KG1 (cell line): ENCODE results near the gene SDK1.
"Not testable (repeated sequence)": the region's sequence is repeated elsewhere in the genome, so short reads cannot be mapped to it uniquely, and the experiment has no call there.

ENCODE experiments used
- DNase-seq: peaks from one replicate; lab custom pipeline; 2025; lab: John Stamatoyannopoulos, UW

Gene SDK1

DNA sequence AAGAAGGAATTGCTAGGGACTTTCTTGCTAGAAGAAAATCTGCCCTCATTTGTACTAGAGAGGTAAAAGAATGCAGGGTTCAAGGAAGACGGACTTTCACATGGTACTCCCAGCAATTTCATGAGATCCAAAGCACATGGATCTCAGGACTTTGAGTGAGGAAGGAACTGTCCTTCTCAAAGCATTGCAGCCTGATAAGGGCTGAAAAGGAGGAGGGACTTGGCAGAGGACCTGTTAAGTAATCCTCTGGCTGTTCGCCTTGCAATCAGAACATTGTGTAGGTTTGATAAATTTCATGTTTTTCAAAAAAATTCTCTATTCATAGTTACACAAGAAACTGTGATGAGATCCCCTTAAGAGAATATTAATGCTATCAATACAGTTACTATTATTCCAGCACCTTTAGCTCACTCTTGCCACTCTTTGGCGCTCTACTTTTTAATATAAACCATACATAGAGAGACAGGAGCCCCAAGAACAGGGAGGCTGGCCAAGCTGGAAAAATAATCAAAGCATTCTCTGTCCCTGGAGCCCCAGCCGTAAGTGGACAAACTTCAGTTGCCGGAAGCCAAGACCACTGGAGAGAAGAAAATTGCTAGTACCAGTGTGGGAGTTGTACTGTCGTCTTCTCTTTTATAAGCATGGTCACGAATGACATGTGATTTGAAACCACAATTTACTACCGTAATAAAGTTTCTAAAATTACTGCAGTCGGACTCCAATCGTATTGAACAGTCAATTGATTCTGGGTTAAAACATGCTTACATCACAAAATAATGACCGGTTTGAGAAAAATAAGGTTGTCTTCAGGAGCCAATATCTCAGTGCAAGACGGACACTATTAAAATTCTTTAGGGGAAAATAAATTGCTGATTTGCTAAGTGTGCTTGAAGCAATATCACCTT, 424.4 kb downstream of the SDK1 start:
- no peak for DNase-seq

DNA sequence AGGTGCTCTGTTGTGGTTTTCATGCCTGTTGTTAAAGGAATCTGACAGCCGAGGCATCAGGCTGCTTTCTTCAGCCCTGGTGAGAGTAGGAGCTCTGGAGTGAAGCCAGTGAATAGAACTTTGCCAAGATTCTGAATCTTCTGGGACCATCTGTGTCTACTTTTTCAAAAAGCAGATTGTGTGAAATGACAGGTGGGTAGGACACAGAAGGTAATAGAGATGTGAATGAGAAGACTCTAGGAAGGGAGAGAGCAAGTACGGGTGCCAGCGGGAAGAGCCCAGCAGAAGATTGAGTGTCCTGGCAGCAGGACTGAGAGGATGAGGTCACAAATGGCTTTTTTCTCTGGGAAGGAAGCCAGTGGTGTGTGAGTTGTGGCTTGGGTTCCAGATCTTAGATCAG, 429.2 kb downstream of the SDK1 start:
- no peak for DNase-seq

DNA sequence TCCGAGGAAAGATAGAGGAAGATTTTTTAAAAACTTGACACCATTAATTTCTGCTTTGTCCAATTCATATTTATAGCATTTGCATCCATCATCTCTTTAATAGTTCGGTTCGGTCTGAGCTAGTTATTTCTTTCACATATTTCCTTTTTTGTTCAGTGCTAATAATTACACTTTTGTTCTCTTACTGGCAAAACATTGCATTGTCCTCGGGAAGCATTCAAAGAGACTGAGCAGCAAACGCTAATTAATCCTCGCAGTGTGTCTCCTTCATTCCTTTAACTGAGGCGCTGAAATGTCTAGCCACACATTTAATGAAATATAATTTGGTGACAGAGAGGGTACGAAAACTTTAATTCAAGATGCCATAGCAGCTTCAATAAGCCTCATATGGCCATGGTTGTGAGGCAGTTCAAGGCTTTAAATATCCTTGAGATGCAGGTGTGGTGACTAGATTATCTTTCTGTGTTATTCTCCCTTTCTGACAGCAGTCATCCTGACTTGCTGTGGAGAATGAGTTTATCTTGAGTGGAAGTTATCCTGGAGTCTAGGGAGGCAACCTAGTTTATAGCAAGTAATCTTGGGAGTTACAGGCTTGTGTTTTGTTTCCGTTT, 431.4 kb downstream of the SDK1 start:
- no peak for DNase-seq

DNA sequence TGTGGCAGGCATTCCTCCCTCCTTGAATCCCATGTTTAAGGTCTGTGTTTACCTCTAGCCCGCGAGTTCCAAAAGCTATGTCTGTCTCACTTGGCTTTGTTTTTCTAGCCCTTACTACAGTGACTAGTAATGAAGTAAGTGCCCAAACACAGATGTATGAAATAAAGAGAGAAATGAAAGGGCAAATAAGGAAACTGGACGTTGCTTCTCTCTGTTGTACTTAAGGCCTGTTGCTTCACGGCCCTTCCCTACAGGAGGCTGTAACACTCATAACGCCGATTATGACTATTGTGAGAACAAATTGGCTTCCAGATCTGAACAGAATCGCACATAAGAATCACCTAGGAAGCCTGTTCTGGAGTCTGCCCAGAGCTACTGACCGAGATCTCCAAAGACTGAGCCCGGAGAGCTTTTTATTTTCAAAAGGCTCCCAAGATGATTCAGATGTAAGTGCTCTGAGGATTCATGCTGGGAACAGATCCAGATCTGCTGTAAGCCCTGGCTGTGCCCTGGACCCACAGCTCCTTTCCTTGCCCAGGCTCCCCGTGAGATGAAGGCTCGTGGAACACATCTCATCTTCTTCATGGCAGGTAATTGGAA, 432.6 kb downstream of the SDK1 start:
- no peak for DNase-seq

DNA sequence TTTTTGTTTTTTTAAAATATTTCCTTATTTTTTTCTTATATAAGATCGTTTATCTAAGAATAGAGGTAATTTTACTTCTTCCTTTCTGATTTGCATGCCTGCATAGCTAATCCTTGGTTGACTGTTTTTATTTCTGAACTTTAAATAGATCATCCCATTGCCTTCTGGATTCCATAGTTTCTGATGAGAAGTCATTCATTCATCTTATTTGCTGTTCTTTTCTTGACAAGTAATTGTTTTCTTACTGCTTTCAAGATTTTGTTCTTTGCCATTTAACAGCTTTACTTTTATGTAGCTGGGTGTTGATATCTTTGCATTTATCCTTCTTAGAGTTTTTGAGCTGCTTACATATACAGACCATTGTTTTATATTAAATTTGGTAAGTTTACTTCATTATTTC, 437.9 kb downstream of the SDK1 start:
- DNase-seq = no peak

DNA sequence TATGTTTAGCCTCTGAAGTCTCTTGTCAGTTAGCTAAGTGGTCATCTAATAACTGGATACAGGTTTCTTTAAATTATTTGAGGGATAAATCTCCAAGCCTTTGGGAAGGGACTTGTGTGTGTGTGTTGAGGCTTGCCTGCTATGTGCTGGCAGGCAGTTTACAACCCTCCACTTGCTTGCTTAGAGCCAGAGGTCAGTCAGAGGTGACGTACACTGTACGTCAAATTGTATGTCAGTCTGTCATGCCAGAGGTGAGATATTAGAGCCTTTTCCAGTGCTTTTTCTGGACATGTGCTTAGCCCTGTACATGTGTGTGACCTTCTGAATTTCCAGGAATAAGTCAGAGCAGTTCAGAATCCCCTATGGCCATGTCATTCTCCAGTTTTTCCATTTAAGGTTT, 438.9 kb downstream of the SDK1 start:
- DNase-seq = no peak

DNA sequence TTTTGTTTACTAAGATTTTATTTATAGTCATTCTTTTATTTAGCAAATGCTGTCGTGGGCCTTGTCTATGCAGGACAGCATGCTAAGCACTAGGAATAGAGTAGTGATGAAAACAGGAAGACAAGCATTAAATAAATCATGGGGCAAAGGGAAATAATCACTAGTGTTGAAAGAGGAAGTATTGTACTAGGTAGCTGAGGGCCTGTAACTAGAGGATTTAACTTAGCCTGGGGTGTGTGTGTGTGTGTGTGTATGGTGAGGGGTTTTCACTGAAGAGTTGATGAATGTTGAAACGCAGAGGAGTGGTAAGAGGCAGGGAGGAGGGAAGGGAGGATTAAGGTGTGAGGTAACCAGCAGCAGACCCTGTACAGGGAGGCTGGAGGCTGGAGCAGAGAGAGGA, 446.4 kb downstream of the SDK1 start:
- peak; percentile 26 for DNase-seq

DNA sequence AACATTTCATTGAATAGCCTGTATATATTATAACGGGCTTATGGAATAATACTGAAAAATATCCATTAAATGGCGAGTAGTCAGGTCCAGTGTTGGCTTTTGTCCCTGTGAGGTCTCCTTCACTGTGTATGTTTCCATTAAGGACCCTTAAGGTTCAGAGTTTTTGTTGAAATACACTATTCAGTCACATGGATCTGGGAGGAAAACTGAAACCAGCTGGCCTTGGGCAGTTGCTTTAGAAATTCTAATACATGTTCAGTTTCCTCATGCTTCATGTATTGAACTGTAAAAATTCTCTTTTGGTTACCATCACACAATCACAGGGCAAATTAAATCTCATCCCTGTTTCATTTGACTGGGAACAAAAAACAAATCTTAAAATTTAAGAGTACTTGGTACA, 447.3 kb downstream of the SDK1 start:
- no peak for DNase-seq

DNA sequence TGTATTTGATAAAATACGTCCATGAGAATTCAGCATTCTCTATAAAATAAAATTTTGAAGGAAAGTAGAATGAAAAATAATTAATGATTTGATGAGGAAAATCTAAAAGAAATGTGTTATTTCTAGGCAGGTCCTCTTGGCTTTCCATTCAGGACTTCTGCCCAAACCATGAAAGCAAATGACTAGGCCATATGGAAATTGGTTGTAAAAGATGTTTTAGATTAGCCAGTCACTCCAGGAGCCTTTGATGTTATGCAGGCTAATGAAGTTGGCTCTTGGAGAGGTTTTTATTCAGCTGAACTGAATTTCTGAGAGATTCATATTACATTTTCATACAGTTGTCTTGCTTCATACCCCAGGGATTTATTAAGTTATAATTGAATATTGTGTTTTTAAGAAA, 452.8 kb downstream of the SDK1 start:
- no peak for DNase-seq

DNA sequence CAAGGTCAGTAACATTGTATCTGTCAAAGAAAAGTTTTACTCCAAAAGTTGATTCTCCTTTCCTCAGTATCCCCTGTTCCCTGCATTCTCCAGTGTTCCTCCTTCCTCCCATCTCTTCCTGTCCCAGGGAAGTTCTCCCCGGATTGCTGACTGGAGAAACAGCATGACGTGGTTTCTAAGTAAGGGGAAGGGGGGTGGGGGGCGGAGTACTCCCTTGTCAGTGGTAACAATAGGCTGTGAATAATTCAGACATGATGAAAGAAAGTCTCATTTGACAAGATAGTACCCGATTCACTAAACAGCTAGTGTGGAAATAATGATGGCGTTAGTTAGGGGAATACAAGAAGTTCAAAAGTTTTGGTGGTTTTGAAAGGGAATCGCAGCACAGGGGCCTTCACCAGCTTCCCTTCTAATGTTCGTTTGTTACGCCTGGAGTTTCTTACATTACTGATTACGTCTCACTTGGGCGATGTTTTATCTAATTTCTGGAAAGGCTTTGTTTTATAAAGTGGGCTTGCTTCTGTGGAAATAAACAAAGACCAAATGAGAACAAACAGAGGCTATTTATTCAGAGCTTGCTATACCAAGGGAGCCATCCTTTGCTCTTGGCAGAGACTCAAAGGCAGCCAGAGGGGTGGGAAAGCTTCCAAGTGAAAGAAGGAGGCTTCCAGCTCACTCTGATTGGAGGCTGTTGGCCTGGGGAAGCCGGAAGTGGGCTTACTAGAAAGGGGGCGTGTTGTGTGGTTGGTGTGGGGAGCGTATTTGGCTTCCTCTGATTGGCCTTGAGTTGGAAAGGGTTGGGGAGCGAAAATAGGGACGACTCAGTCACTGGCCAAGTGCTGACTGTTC, 453.7 kb downstream of the SDK1 start:
- no peak for DNase-seq

DNA sequence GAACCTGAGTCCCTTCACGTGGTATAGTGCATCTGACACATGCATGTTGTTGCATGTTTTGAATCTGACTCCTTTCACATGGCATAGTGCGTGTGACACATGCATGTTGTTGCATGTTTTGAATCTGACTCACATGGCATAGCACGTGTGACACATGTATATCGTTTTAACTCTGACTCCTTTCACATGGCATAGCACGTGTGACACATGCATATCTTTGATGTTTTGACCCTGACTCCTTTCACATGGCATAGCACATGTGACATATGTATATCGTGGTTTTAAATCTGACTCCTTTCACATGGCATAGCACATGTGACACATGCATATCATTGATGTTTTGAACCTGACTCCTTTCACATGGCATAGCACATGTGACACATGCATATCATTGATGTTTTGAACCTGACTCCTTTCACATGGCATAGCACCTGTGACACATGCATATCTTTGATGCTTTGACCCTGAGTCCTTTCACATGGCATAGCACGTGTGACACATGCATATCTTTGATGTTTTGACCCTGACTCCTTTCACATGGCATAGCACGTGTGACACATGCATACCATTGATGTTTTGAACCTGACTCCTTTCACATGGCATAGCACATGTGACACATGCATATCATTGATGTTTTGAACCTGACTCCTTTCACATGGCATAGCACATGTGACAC, 454.9 kb downstream of the SDK1 start:
- not testable (repeated sequence) for DNase-seq

DNA sequence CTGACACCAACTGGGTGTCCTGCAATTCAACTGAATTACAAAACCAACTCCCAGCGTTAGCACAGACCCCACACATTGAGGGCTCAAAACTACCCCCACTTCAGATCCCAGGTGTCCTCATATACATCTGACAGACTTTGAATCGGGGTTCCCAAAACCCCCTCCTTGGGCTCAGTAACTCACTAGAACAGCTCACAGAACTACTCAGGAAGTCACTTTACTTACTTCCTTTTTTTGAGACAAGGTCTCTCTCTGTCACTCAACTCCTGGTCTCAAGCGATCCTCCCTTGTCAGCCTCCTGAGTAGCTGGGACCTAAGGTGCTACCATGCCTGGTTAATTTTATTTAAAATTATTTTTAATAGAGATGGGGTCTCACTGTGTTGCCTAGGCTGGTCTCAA, 456.0 kb downstream of the SDK1 start:
- no peak for DNase-seq

DNA sequence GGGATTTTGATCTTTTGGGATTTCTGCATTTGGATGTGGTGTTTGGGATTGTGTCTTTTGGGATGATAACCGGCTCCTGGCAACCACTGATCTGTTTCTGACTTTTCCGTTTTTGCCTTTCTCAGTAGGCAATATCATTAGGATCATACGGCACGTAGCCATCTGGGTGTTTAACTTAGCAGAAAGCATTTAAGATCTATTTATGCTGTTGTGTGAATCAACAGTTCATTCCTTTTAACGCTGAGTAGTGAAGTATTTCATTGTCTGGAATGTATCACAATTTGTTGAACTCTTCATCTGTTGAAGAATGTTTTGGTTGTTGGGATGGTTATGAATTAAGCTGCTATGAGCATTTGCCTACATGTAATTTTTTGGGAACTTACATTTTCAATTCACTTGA, 459.6 kb downstream of the SDK1 start:
- no peak for DNase-seq

DNA sequence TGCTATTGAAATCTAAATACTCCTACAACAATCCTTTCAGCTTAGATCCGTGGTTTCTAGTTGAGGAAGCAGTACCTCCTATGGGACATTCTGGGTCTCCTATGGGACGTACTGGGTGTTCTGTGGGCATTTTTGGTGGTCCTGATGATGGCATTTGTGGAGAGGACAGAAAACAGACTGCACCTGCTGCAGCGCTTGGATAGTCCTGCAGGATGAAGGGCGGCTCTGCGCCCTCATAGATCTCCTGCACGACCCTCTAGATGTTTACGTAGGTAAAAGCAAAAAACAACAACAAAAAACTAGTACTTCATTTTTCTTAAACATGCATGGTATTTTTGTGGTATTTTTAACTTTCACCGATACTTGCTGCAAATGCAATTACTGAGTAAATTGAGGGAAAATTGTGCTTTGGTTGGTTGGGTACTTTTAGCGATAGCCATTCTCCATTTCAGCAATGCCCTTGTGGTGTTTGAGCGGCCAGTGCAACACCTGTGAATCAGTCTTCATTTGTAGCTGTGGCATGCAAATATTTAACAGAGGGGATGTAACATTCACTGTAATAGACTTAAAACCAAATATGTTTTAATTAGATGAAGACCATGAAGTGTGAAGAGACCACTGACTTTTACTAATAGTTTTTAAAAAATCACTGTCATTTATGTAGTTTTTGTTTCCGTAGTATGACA, 461.2 kb downstream of the SDK1 start:
- DNase-seq = no peak

DNA sequence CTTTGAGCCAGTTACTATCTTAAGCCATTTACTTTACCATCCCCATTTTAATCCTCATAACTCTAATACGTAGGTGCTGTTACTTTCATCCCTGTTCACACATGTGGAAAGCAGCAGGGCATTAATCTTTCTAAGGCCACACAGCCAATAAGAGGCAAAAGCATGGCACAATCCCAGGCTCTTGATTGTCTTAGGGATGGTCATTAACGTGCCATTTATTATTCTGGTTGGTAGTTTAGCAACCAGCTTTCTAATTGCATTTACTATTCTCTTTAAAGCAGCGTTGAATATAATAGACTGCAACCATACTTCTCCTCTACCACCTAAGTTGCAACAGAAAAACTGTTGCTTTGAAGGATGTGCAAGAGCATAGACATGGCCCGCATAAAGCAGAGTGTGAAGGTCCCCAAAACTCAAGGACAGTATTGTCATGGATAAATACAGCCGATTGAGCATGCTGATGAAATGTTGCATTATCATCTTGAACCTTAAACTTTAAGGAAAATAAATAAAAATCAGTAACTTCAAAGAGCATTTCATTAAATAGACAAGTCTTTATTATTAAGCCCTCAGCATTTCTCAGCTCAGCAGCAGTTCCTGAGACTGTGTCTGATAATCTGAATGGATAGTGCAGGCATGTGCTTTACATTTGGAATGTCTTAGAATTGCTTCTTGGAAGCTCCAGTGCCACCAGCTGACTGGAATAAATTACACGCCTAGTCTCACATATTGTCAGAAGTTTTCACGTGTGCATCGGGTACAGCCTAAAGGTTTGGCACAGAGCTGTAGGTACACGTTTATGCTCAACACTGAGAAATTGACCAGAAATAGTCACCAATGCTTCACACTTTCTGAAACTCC, 467.1 kb downstream of the SDK1 start:
- no peak for DNase-seq

DNA sequence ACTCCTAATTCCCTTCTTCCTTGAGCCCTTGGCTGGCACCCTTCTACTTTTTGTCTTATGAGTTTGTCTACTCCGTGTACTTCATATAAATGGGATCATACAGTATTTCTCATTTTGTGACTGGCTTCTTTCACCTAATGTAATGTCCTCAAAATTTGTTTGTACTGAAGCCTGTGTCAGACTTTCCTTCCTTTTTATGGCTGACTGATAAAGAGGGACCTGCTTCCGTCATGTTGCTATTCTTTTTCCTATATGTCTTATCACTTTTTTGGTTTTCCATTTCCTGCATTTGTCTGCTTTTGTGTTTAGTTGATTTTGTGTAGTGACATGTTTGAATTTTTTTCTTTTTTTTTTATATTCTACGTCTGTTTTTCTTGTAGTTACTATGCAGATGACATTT, 470.9 kb downstream of the SDK1 start:
- no peak for DNase-seq

DNA sequence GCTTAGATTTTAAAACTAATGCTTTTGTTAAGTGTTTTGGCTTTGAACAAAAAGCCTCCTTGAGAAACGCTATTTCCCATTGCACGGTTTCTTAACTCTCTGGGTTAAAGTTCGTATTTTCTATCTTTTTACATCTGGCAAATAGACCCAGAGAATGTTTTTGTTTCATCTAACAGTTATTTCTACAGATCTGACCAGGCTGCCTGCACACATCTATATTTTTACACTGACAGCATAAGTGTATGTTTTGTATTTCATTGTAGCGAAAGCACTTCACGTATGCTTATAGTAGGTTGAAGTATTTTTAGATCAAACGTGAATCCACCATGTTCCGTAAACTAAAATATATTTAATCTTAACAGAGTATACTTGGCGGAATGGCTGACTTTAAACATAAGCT, 477.3 kb downstream of the SDK1 start:
- DNase-seq = no peak

DNA sequence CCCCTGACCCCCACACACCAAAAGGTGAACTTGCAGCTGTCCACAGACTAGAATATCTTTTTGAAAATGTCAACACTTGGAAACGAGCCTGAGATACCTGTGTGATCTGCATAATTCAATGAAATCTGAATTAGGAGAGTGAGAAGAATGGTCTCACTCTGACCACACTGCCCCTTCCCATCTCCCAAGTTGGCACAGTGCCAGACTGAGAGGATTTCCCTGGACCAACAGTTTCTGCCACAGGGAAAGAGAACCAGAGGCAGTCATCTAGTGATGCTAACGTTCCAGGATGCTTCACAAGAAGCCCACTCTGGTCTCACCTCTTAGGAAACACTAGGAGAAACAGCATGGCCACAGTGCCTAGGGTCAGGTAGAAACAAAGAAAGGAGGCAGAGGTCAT, 479.0 kb downstream of the SDK1 start:
- DNase-seq = no peak

DNA sequence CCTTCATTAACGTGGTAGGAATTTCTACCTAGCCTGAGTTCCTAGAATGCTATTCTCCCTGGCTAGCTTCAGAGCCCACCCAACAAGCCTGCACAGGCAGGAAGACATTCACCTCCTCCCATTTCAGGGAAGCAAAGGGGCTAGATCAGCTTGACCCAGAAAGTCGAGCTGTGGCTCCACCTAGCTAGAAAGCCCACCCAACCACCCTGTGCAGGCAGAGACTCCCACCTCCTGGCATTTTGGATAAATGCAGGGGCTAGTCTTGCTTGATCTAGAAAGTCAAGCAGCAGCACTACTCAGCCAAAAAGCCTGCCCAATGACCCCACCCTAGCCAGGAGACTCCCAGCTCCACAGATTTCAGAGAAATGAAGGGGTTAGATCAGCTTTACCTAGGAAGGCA, 479.5 kb downstream of the SDK1 start:
- no peak for DNase-seq

DNA sequence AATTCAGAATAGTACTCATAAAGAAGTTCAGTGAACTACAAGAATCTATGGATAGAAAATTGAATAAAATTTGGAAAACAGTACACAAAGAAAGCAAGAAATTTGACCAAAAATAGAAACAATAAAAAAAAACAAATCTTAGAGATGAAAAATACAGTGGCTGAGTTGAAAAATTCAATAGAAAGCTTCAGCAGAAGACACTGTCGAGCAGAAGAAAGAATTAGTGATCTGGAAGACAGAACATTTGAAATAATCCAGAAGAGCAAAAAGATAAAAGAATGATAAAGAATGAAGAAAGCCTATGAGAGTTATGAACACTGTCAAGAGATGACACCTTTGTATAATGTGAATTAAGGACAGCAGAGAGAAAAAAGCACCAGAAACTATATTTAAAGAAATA, 480.6 kb downstream of the SDK1 start:
- no peak for DNase-seq
